Measurements from ENCODE around the gene KCTD10.
"Not testable (repeated sequence)": the region's sequence is repeated elsewhere in the genome, so short reads cannot be mapped to it uniquely, and the experiment has no call there.

Gene KCTD10

DNA sequence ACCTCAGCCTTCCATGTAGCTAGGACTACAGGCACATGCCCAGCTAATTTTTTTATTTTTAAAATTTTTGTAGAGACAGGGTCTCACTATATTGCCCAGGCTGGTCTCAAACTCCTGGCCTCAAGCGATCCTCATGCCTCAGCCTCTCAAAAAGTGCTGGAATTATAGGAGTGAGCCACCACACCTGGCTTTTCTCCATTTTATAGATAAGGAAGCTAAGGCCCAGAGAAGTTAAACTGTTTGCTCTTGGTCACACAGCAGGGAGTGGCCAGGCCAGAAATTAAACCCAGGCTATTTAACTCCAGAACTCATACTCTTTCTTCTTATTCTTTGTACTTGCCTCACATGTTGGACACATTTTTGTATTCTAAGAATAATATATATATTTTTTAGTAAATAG, 16.8 kb upstream of the KCTD10 start:
- DNase-seq, result no peak

DNA sequence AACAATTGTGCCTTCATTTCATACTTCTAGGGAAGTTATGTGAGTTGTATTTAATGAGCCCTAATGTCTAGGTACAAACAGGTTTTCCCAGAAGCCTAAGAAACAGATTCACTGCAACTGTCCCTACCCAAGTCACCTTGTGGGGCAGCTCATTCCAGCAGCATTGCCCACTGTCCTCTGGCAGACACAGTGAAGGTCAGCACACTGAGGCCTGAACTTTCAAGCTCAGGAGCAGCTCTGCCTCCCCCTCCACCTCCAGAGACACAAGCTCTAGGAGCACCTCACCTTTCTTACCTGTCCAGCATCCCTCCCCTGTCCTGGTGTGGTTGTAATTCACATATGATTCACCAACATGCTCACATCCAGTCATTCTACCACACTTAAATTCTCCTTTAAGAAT, 16.0 kb upstream of the KCTD10 start:
- DNase-seq, result no peak

DNA sequence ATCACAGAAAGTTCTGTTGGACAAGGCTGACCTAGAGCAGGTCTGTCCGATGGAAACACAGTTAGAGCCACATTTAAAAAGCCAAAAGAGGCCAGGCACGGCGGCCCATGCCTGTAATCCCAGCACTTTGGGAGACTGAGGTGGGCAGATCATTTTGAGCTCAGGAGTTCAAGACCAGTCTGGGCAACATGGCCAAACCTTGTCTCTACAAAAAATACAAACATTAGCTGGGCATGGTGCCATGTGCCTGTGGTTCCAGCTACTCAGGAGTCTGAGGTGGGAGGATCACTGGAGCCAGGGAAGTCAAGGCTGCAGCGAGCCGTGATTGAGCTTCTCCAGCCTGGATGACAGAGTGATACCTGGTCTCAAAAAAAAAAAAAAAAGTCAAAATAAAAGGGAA, 15.3 kb upstream of the KCTD10 start:
- no peak for DNase-seq

DNA sequence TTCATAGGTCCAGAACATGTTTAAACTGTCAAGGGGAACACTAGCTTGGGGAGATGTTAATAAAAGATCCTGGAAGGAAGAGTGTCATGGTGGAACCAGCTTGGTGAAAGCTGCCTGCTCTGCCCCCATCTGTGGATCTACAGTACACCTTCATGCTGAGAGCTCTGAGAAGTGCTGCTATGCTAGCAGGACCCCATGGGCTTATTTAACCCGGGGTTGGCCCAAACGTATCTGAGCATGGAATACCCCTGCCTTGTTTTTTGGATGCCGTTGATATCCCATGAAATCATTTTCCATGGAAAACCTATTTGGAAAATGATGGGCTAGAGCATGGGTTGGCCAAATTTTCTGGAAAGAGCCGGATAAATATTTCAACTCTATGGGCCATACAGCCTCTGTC, 14.6 kb upstream of the KCTD10 start:
- DNase-seq, result no peak

DNA sequence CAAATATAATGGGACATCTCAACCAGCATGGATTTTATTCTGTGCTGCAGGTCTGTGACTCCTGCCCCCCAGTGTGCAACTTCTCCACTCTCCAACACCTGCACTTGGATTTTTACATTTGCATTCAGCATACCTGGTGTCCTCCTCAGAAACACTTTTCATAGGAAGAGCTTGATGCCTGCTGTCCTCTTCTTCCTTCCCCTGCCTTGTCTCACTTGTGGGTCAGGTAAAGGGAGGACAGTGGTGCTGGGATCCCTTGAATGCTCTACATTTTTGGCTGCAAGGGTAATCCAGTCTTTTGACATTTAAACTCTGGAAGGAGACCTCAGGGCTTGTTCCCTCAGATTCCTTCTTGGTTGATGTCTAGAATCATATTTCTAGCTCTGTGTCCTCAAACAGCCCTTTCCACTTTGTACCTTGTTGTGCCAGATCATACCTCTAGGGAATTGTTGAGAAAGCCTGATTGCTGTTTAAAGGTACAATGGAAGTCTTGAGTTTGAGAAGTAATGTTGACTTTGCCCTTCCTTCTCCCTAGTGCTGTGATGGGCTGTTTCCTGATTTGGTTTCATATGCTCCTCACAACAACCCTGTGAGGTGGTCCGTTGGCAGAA, 13.0 kb upstream of the KCTD10 start:
- DNase-seq, result no peak

DNA sequence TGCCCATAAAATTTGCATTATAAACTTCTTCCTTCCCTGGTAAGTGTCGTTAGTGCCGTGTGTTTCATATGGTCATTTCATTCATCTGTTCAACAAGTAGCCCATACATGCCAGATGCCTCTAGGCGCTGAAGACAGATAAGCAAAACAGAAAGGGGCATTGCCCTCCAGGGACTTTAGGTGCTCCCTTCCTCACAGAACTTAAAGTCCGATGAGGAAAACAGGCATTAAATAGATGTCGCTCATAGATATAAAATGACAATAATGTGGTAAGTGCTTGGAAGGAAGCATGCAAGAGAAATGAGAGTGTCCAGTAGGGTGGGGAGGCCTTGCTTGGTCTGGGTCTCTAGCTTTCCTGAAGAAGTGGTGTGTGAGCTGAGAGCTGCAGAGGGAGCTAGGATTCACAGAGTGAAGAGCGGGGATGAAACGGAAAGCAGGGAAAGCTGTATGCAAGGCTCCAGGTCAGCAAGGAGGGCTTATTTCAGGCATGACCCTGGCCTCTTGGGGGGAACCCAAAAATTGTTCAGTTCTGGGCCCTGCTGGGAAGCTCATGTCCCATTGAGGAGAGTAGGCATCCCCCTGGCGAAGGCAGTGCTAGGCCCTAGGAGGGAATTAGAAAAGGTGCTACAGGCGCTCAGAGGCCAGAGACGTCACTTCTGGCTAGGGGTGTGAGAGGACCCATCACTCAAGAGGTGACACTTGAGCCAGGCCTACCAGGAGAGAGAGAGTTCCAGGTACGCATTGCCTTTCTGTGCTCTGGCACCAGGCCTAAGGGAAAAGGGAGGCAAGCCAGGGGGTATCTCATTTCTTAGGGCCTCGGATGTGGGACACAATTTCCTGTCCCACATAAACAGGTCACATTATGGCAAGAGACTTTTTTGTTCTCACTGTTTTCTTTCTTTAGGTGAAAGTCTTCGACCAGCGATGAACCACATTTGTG, 12.2 kb upstream of the KCTD10 start:
- DNase-seq, result no peak

DNA sequence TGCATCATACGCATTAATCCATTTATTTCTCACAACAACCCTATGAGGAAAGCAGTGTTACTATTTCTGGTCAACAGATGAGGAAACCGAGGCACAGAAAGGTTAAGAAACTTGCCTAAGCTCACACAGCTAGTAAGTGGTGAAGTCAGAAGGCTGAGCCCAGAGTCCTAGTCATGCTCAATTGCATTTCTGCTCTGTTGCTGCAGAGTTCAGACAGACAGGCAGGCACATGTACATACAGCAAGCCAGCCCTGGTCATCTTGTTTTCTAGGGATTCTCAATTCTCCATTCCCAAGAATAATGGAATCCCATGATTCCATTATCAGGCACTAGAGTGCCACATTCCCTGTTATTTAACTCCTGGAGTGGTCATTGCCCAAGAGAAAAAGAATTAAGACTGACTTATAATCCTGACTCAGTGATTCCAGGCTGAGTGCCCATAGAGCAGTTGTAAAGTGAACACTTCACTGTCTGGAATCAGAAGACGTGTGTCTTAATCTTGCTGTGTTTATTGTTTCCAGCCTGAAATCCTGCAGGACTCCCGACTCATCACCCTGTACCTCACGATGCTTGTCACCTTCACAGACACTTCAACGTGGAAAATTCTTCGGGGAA, 11.1 kb upstream of the KCTD10 start:
- no peak for DNase-seq

DNA sequence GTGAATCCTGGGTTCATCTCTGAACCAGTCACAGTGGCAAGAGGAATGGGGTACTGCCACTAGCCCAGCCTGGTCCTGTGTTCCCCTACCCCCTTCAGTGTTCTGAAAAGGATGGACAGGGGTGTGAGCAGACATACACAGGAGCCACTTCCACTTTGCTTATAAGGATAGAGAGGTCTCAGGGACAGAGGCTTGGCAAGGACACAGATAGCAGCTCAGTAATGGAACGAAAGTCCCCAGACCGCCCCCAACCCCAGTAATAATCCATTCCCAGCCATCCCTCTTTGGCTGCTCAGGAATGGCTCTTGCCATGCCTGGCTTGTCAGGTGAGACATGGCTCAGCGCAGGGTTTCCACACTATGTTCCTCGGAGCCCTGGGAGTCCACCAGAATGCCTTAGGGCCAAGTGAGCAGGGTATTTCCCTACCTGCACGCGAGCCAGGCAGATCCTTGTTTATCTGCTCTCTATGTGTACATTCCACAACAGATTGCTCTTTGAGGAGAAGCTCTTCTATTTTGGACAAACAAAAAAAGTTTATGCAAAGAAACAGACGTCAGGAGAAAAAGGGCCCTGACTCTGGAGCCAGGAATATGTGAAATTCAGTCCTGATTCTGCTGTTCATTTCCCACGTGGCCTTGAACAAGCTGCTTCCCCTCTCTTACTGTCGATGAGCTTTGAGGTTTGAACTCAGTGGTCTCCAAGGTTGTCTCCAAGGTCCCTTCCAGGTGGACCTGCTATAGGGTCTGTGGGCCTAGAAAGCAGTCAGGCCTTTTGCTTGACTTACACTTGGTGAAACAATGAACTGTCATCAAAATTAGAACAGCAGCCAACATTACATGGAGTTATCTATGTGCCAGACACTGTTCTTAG, 10.3 kb upstream of the KCTD10 start:
- DNase-seq, result no peak

DNA sequence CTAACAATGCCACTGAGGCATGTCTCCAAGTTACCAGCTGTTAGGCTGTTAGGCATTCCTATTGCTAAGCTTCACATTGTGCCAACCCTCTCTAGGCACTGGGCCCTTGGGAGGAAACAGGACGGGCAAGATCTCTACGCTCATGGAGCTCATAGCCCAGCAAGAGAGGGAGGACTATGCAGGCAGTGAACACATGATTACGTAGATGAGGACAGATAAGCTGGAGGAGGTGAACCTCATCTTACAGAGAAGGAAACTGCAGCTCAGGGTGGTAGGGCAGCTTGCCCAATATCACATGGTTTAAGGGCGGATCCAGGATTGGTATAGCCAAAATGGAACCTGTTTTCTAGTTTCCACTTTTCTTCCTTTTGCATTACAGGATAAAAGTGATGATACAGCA, 8.1 kb upstream of the KCTD10 start:
- no peak for DNase-seq

DNA sequence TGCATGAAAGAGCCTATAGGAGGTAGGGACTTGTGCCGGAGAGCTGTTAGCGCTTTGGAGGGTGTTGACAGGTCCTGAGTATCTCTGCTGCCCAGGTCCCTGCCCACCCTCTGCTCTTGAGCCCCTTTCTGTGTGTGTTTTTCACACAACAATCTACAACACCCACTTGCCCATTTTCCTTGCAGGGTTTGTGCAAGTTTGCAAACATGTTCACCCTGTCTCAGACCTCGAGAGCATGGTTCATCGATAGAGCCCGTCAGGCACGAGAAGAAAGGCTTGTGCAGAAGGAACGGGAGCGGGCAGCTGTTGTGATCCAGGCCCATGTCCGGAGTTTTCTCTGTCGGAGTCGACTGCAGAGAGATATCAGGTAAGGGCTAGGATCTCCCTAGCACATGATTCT, 6.2 kb upstream of the KCTD10 start:
- no peak for DNase-seq

DNA sequence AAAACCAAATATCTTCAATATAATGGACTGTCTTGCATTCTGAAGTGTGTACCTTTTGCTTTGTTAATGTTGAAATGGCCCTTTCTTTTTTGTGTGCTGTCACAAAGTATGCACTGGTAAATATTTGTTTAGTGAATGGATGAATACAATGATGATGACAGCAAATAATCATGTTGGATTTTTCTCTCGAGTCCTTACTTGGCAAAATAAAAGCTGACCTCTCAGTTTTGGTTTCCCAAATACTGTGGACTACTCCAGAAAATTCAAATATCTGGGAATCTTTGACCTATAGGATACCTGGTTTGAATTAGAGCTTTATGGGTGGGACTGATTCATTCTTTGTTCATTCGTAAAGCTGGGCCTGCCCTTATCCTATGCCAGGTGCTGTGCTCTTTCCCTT, 5.8 kb upstream of the KCTD10 start:
- DNase-seq, result no peak

DNA sequence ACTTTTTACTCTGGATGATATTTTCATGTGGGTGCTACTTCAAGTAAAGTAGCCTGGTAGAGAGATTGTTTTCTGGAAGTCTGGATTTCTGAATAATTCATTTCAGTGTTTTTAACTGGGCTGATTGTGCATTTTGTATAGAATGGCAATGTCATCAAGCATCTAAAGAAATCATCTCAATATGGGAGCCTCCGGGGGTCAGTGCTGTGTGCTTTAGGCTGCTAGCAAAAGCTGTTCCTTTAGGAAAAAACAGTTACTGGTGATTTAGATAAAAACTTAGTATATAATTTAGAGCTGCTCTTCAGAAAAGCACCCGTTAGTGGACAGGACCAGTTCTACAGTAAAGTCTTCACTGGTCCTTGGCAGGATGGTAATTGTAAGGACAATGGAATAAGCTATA, 5.4 kb upstream of the KCTD10 start:
- no peak for DNase-seq

DNA sequence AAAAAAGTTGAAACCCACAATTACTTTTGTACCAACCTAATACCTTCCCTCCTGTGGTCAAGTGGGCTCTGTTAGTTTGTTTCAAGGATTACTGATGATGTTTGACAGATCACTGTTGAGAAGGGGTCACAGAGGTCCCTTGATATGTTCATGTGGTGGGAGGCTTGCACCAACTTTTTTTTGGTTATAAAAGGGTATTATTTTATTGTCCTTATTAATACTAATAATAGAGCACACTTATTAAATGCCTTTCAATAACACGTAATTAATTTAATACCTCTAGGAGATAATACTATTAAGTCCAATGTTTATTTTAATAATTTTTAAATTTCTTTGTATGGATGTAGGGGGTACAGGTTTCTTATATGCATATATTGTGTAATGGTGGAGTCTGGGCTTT, 4.8 kb upstream of the KCTD10 start:
- no peak for DNase-seq

DNA sequence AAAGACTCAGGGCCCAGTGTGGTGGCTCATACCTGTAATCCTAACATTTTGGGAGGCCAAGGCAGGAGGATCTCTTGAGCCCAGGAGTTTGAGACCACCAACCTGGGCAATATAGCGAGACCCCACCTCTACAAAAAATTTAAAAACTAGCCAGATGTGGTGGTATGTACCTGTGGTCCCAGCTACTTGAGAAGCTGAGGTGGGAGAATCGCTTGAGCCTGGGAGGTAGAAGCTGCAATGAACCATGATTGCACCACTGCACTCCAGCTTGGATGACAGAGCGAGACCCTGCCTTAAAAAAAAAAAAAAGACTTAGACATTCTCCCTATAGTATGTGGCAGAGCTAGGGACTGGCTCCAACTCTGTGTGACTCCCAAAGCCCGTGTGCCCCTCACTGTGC, 3.3 kb upstream of the KCTD10 start:
- DNase-seq, result no peak

DNA sequence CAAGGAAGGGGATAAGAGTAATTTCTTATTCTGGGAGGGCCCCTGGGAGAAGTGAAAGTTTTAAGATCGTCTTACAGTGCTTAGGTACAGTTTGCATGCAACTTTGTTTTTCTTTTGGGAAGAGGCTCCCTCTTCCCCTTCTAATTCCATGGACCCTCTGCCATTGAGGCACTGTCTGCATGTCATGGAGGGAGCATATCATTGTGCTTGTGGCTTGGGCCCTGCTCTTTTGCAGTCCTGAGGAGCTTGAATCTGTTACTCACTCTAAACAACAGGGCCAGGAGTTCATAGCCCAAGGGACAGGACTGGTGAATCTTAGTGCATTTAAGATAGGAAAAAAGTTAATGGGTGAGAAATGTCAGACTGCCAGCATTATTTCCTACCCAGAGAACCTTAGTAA, 2.7 kb upstream of the KCTD10 start:
- DNase-seq, result no peak

DNA sequence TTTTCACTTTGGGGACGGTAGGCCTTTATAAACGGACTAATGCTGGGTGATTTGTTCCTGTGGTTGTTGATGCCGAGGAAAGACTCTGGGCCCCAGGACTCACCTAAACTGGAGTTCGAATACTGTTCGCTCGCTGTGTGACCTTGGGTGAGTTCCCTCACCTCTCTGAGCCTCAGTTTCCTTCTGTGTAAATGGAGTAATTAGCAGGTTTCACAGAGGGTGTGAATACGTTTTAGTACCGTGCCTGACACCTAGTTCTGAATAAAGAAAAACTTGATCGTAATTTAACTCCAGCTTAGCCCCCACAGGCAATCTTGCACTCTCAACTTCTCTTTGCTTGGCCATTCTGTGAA, 839 bp upstream of the KCTD10 start:
- no peak for DNase-seq

DNA sequence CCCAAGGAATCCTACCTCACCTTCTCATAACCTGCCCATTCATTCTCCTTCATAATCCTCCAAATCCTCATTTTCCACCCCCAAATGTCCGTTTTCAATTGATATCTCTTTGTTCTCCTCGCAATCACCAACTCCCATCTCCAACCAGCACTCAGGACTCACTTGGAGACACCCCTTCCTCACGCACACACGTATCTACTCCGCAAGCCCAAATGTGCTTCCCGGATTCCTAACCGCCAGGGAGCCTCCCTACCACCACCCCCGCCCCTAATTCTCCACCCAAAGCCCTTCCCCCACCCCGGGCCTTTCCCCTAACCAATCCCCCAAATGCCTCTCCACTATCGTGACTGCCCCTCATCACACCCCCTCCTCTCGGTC, 304 bp downstream of the KCTD10 start:
- DNase-seq, result no peak

DNA sequence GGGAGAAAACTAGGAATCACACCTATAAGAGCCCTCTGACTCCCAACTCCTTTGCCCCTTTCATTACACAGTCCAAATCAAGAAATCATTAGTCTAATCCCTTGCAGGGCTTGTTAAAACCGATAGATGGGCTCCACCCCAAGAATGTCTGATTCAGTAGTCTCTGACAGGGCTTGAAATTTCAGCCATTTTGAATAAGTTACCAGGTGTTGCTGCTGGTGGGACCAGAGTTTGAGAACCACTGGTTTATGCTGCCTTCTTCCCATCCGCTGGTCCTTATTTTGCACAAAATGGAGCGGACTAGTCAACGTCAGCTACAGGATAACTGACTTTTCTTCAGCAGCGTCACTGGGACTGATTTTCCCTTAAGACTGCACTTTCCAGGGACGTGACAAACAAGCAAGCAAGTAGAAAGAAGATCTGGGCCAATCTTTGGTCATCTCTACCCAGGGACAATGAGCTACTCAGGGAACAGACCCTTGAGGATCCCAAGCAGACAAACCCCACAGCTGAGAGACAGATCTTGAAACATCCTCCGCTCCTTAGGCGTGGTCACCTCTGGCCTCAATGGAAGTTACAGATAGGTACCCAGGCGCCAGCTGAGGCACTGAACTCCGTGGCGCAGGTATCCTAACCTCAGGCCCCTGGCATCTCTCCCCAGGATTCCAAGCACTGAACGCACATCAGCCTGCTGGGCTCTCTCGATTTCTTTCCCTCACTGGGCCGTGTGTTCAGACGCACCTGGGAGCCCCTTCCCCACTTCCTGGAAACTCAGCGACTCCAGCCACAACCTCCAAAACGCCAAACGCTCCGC, 900 bp downstream of the KCTD10 start:
- no peak for DNase-seq

DNA sequence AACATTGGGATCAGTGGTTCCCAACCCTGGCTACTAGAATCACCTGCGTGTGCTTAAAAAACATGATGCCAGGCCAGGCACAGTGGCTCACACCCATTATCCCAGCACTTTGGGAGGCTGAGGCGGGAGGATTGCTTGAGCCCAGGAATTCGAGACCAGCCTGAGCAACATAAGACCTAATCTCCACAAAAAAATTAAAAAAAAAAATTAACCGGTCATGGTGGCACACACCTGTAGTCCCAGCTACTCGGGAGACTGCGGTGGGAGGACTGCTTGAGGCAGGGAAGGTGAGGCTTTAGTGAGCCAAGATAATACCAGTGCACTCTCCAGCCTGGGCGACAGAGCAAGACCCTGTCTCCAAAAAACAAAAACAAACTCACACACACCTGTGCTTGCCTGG, 2.0 kb downstream of the KCTD10 start:
- no peak for DNase-seq

DNA sequence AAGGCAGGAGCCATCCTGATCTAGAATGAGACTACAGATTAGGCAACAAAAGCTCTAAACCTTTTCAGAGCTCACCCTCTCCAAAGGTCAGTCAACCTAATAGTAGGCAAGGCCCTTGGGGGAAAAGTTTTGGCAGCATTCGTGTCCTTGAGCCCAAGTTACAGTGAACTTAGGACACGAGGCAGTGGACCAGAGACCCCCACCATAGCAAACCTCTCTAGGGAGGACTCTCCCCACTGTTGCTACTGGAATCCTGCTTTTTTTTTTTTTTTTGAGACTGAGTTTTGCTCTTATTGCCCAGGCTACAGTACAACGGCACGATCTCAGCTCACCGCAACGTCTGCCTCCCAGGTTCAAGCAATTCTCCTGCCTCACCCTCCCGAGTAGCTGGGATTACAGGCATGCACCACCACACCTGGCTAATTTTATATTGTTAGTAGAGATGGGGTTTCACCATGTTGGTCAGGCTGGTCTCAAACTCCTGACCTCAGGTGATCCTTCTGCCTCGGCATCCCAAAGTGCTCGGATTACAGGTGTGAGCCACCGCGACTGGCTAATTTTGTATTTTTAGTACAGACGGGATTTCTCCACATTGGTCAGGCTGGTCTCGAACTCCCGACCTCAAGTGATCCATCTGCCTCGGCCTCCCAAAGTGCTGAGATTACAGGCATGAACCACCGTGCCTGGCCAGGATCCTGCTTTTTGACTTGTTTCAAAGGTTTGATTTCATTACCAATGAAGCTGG, 3.4 kb downstream of the KCTD10 start:
- DNase-seq, result not testable (repeated sequence)

DNA sequence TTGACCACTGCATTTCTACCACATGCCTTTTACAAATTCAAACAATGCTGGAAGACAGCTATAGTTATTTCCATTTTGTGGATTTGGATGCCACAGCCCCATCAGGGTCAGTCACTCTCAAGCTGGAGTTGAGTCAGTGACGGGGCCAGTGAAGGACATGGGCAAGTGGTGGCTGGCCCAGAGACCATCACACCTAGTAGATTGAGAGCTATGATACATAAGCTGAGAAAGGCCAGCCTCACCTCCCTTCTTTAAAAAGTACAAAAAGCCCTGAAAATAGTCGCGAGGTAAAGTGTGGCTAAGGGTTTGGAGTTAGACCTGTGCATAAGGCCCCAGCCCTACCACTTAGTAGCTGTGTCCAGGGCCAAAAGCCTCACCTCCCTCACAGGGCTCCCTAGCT, 4.1 kb downstream of the KCTD10 start:
- no peak for DNase-seq

DNA sequence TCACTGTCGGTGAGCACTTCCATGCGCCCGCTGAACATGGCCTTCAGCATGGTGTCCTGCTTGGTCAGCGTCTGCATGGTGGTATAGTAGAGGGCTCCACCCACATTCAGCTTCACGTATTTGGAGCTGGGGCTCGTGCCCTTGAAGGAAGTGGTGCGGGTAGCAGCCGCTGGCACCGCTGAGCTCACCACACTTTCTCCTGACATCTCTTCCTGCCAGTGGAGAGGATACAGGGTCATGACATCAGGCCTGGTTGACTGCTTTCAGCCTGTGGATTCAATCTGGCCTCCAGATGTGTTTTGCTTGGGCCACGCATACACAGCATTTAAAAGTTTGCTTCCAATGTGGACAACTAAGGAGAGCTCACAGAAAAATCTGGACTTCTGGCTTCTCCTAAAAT, 7.6 kb downstream of the KCTD10 start:
- DNase-seq, result no peak
